GM12872 (cell line): ENCODE data around the gene EPS15.

ENCODE experiments used
- TF ChIP-seq, protein P1 (sequence below): IDR thresholded peaks from 3 replicates; pipeline ENCODE4 v1.5.1; 2011; ENCODE audit warnings: low read depth, mild to moderate bottlenecking, low read length, moderate library complexity; ENCODE audit not compliant: insufficient read depth

The EPS15 gene

DNA sequence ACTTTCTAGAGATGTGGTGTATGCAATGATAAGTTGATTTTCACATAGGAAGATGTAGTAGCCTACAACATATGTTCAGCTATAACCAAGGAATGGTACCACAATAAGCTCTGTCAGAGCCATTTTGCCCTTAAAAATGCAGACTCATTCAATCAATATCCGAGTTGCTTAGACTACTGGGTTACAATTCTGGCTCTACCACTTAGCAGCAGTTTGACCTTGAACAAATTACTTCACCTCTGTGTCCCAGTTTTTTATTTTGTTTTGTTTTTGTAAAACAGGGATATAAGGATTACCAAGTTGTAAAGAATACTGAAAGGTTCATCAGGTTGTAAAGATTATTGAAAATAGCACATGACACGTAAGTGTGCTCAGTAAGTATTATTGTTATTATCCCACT is 9.3 kb downstream of the EPS15 start:
- TF ChIP-seq, protein P1, sequence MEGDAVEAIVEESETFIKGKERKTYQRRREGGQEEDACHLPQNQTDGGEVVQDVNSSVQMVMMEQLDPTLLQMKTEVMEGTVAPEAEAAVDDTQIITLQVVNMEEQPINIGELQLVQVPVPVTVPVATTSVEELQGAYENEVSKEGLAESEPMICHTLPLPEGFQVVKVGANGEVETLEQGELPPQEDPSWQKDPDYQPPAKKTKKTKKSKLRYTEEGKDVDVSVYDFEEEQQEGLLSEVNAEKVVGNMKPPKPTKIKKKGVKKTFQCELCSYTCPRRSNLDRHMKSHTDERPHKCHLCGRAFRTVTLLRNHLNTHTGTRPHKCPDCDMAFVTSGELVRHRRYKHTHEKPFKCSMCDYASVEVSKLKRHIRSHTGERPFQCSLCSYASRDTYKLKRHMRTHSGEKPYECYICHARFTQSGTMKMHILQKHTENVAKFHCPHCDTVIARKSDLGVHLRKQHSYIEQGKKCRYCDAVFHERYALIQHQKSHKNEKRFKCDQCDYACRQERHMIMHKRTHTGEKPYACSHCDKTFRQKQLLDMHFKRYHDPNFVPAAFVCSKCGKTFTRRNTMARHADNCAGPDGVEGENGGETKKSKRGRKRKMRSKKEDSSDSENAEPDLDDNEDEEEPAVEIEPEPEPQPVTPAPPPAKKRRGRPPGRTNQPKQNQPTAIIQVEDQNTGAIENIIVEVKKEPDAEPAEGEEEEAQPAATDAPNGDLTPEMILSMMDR, result no peak

- TF ChIP-seq, protein P1, result no peak
Observed at GRCh38 chr1:51506537-51506936, 12.5 kb downstream of the EPS15 start.

DNA sequence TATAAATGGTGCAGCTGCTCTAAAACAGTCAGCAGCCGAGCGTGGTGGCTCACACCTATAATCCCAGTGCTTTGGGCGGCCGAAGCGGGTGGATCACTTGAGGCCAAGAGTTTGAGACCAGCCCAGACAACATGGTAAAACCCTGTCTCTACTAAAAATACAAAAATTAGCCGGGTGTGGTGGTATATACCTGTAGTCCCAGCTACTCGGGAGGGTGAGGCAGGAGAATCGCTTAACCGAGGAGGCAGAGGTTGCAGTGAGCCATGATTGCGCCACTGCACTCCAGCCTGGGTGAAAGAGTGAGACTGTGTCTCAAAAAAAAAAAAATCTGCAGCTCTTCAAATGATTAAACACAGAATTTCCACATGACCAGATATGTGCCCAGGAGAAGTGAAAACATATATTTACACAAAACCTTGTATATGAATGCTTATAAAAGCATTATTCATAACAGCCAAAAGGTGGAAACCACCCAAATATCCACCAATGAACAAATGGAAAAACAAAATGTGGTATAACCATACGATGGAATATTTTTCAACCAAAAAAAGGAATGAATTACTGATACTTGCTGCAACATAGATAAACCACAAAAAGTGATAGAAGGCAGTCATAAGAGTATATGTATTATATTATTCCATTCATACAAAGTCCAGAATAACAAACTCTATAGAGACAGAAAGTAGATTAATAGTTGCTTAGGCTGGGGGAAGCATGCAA is 14.1 kb downstream of the EPS15 start:
- TF ChIP-seq, protein P1, result no peak

DNA sequence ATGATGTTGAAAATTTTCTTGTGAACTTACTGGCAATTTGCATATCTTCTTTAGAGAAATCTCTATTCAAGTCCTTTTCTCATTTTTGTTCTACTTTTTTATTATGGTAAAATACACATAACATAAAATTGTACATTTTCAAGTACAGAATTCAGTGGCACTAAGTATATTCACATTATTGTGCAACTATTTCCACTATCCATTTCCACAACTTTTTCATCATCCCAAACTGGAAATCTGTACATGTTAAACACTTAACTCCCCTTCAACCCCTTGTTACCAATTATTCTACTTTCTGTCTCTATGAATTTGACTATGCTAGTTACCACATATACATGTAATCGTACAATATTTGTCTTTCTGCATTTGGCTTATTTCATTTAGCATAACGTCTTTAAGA is 19.4 kb downstream of the EPS15 start:
- TF ChIP-seq, protein P1, result no peak

GRCh38 chr1:51498924-51499323 is 20.1 kb downstream of the EPS15 start:
- TF ChIP-seq, protein P1, result no peak

DNA sequence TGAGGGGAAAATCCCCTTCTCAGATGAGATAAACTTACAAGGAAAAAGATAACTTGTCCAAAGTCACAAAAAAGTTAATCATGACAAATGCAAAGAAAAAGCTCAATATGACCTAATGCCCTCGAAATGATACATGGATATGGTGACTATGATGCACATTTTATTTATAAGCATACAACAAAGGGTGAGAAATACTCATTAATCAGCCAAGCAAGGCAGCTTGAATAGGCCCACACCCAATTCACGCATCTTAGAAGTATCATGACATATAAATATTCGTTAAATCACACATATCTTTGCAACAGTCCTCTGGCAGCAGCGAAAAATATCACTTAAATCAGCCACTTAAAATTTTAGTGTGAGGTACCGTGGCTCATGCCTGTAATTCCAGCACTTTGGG is 21.7 kb downstream of the EPS15 start:
- TF ChIP-seq, protein P1, result no peak

GRCh38 chr1:51494138-51494830 is 24.8 kb downstream of the EPS15 start:
- TF ChIP-seq, protein P1, result no peak
